K562 (cell line): ENCODE measurements around the gene LATS1. TPM values are rescaled to one million over a fixed set of nuclear protein-coding genes. Genes with fewer than 3 reads are reported as not detected.

ENCODE experiments used
- ARID1B ChIP-seq: fragments of 450-650 bp; IDR thresholded peaks from 2 replicates; pipeline ENCODE4 v1.6.1; 2016; ENCODE audit warnings: antibody characterized with exemption, mild to moderate bottlenecking, inconsistent platforms
- ARID2 ChIP-seq: fragments of 450-650 bp; IDR thresholded peaks from 2 replicates; pipeline ENCODE4 v1.6.1; 2017; ENCODE audit warnings: antibody characterized with exemption, mild to moderate bottlenecking
- ARID3A ChIP-seq: IDR thresholded peaks from 2 replicates; pipeline ENCODE4 v1.6.1; 2012; ENCODE audit warnings: low read depth, low read length, improper control_type of control experiment, borderline replicate concordance
- BDP1 ChIP-seq: IDR thresholded peaks from 3 replicates; pipeline ENCODE4 v1.6.1; 2011; ENCODE audit not compliant: insufficient read length, insufficient read depth
- BRD4 ChIP-seq: fragments of 200-600 bp; sonication (generic); IDR thresholded peaks from 2 replicates; pipeline ENCODE4 v1.6.1; 2017; ENCODE audit warnings: inconsistent platforms
- BRF1 ChIP-seq: IDR thresholded peaks from 3 replicates; pipeline ENCODE4 v1.6.1; 2011; ENCODE audit warnings: borderline replicate concordance, mild to moderate bottlenecking; ENCODE audit not compliant: insufficient read length; ENCODE audit errors: extremely low read depth
- CAMTA2 ChIP-seq: fragments of 250-450 bp; sonication (Bioruptor Pico); conservative IDR thresholded peaks from 2 replicates; pipeline ENCODE4 v1.5.1; 2022
- CC2D1A ChIP-seq: fragments of 450-650 bp; IDR thresholded peaks from 2 replicates; pipeline ENCODE4 v1.6.1; 2017; ENCODE audit warnings: mild to moderate bottlenecking
- HINFP ChIP-seq: fragments of 450-650 bp; conservative IDR thresholded peaks from 2 replicates; pipeline ENCODE4 v1.6.1; 2016; ENCODE audit warnings: missing genetic modification characterization, low read depth, mild to moderate bottlenecking, control low read depth, missing compliant biosample characterization
- NCOR1 ChIP-seq: fragments of 450-650 bp; IDR thresholded peaks from 2 replicates; pipeline ENCODE4 v1.6.1; 2016; ENCODE audit warnings: mild to moderate bottlenecking, moderate library complexity
- NR2F6 ChIP-seq: fragments of 450-650 bp; formaldehyde crosslinking; IDR thresholded peaks from 2 replicates; pipeline ENCODE4 v1.4.0; 2020; ENCODE audit warnings: mild to moderate bottlenecking
- RBFOX2 ChIP-seq: fragments of 200-400 bp; formaldehyde crosslinking; IDR thresholded peaks from 2 replicates; pipeline ENCODE4 v1.6.1; 2017; ENCODE audit warnings: low read depth, mild to moderate bottlenecking, low read length, moderate library complexity
- RFX7 ChIP-seq: fragments of 250-450 bp; sonication (Bioruptor Pico); IDR thresholded peaks from 2 replicates; pipeline ENCODE4 v1.5.1; 2021; ENCODE audit warnings: mild to moderate bottlenecking
- RUNX1 ChIP-seq: sonication (generic); IDR thresholded peaks from 2 replicates; pipeline ENCODE4 v1.6.1; 2016; ENCODE audit warnings: antibody characterized with exemption, low read depth
- SRSF1 ChIP-seq: fragments of 200-400 bp; formaldehyde crosslinking; IDR thresholded peaks from 2 replicates; pipeline ENCODE4 v1.6.1; 2017; ENCODE audit warnings: mild to moderate bottlenecking, low read depth, low read length, moderate library complexity
- TCF3 ChIP-seq: sonication (generic); formaldehyde crosslinking; IDR thresholded peaks from 2 replicates; pipeline ENCODE4 v1.4.0; 2020; ENCODE audit warnings: mild to moderate bottlenecking, missing genetic modification reagents
- THRA ChIP-seq: fragments of 450-650 bp; IDR thresholded peaks from 2 replicates; pipeline ENCODE4 v1.6.1; 2017; ENCODE audit warnings: mild to moderate bottlenecking, moderate library complexity
- TRIM28 ChIP-seq: fragments of 450-650 bp; IDR thresholded peaks from 2 replicates; pipeline ENCODE4 v1.6.1; 2017
- ZNF224 ChIP-seq: sonication (generic); formaldehyde crosslinking; IDR thresholded peaks from 2 replicates; pipeline ENCODE4 v1.8.0; 2022; ENCODE audit warnings: mild to moderate bottlenecking, missing genetic modification reagents
- ZNF23 ChIP-seq: fragments of 250-450 bp; sonication (Bioruptor Pico); IDR thresholded peaks from 2 replicates; pipeline ENCODE4 v1.4.0; 2020; ENCODE audit warnings: mild to moderate bottlenecking
- ZNF449 ChIP-seq: fragments of 250-450 bp; sonication (Bioruptor Pico); IDR thresholded peaks from 2 replicates; pipeline ENCODE4 v1.8.0; 2022; ENCODE audit warnings: moderate library complexity, mild to moderate bottlenecking, inconsistent platforms
- ZNF707 ChIP-seq: fragments of 250-450 bp; sonication (Bioruptor Pico); conservative IDR thresholded peaks from 2 replicates; pipeline ENCODE4 v1.8.0; 2022; ENCODE audit warnings: inconsistent platforms, mild to moderate bottlenecking, moderate library complexity
- ZNF778 ChIP-seq: fragments of 450-650 bp; formaldehyde crosslinking; IDR thresholded peaks from 2 replicates; pipeline ENCODE4 v1.4.0; 2020; ENCODE audit warnings: mild to moderate bottlenecking, moderate library complexity
- ZNF830 ChIP-seq: fragments of 250-450 bp; sonication (Bioruptor Pico); IDR thresholded peaks from 2 replicates; pipeline ENCODE4 v1.5.0; 2021; ENCODE audit warnings: mild to moderate bottlenecking
- polyA plus RNA-seq, 8 experiments: library from polyadenylated mRNA; depleted of rRNA in 4 of 8; stranded (reverse) in 5 of 8; unstranded in 3 of 8; fragments of >200 nt; fragmentation: Nextera tagmentation in 2 of 8; fragmentation: Illumina TruSeq in 1 of 8; extraction: Ambion mirVana in 2 of 8; extraction: Trizol in 1 of 8; gene quantifications; 2 replicates each; pipeline versions ENCODE4 v1.2.1 to v1.2.3, GENCODE V29; 2011 to 2014; ENCODE audit warnings: inconsistent platforms in 1 of 8, missing spikeins in 1 of 8
- total RNA-seq, 7 experiments: library from RNA; depleted of rRNA in 6 of 7; stranded (reverse); fragments of >200 nt in 6 of 7; fragmentation: Illumina TruSeq in 2 of 7; extraction: Trizol in 2 of 7; gene quantifications; 2 replicates each; pipeline versions ENCODE4 v1.2.1 to v1.2.3, GENCODE V29; 2011 to 2021; ENCODE audit warnings: low replicate concordance in 1 of 7

The LATS1 gene
- total and polyA plus RNA-seq, 9 of the 15 experiments (the other 6 are each of a cell fraction or from before 2014, with no cell fraction given) = 5.0 to 36.3 (median 18.4) TPM

GRCh38 chr6:149648148-149649145 is 69.5 kb downstream of the LATS1 start, which contains the start of gene KATNA1 (continued):
- TF ChIP-seq ARID1B = no peak; the same call in none of the 2 replicates
- no peak for TF ChIP-seq NR2F6 (CRISPR knock-in tag)
- TF ChIP-seq TRIM28 = 0 out of 2 replicates have a peak, but pooled peaks have one; percentile 16
- no peak for TF ChIP-seq ZNF707
- TF ChIP-seq ZNF830 (CRISPR knock-in tag) = no peak
- TF ChIP-seq NCOR1 = peak; percentile 42
- TF ChIP-seq BDP1 = no peak
- TF ChIP-seq ZNF224 (CRISPR knock-in tag) = peak; percentile 93
- TF ChIP-seq CC2D1A = peak; percentile 99
- TF ChIP-seq ARID3A = no peak
- peak; percentile 69 for TF ChIP-seq TCF3 (CRISPR knock-in tag)
- no peak for TF ChIP-seq ARID2
- TF ChIP-seq BRD4 = no peak
- TF ChIP-seq RUNX1 = no peak
- no peak for TF ChIP-seq CAMTA2
- TF ChIP-seq ZNF23 (CRISPR knock-in tag) = no peak
- TF ChIP-seq RBFOX2 = peak; percentile 100
- peak; percentile 99 for TF ChIP-seq HINFP (tag)
- no peak for TF ChIP-seq THRA
- TF ChIP-seq ZNF778 (CRISPR knock-in tag) = no peak
- TF ChIP-seq BRF1 = no peak
- TF ChIP-seq ZNF449 (CRISPR knock-in tag) = no peak
- TF ChIP-seq RFX7 (CRISPR knock-in tag) = no peak
- peak; percentile 86; the same call in 1 of the 2 replicates for TF ChIP-seq SRSF1
